ENCODE data around the gene HBA2.
"Not testable (repeated sequence)": the region's sequence is repeated elsewhere in the genome, so short reads cannot be mapped to it uniquely, and the experiment has no call there.

The HBA2 gene

GRCh38 chr16:172374-172941 lies at the start of gene HBA2:
Gene HBA2 (plus strand): TSS chr16:172876. CDS start chr16:172913, 37 bp downstream.
- DNase-seq (ENCODE audit: low read depth), result not testable (repeated sequence)

- not testable (repeated sequence) for DNase-seq (ENCODE audit: low read depth)
Measured at GRCh38 chr16:123558-124350, 48.9 kb upstream of the HBA2 start.

GRCh38 chr16:125011-125410 lies 47.7 kb upstream of the HBA2 start:
- no peak for DNase-seq (ENCODE audit: low read depth)

GRCh38 chr16:129075-129474 lies 43.6 kb upstream of the HBA2 start:
- DNase-seq (ENCODE audit: low read depth), result no peak

GRCh38 chr16:130533-131173 lies 42.0 kb upstream of the HBA2 start:
- no peak for DNase-seq (ENCODE audit: low read depth)

GRCh38 chr16:132120-132519 lies 40.6 kb upstream of the HBA2 start:
- DNase-seq (ENCODE audit: low read depth), result no peak

GRCh38 chr16:133716-134115 lies 39.0 kb upstream of the HBA2 start:
- no peak for DNase-seq (ENCODE audit: low read depth)

GRCh38 chr16:138049-138417 lies 34.6 kb upstream of the HBA2 start:
- no peak for DNase-seq (ENCODE audit: low read depth)

GRCh38 chr16:140175-140857 lies 32.4 kb upstream of the HBA2 start:
- no peak for DNase-seq (ENCODE audit: low read depth)

- DNase-seq (ENCODE audit: low read depth), result no peak
Measured at GRCh38 chr16:142405-142967, 30.2 kb upstream of the HBA2 start.

- DNase-seq (ENCODE audit: low read depth), result no peak
Measured at GRCh38 chr16:143047-143446, 29.6 kb upstream of the HBA2 start.

- peak; percentile 43 for DNase-seq (ENCODE audit: low read depth)
Measured at GRCh38 chr16:143456-143855, 29.2 kb upstream of the HBA2 start.

GRCh38 chr16:144797-145252 lies 27.9 kb upstream of the HBA2 start:
- DNase-seq (ENCODE audit: low read depth), result no peak

- no peak for DNase-seq (ENCODE audit: low read depth)
Measured at GRCh38 chr16:146646-147045, 26.0 kb upstream of the HBA2 start.

GRCh38 chr16:149024-149660 lies 23.5 kb upstream of the HBA2 start:
- peak; percentile 46 for DNase-seq (ENCODE audit: low read depth)

GRCh38 chr16:152141-153128 lies 20.2 kb upstream of the HBA2 start, which contains the start of gene HBZ:
Gene HBZ (plus strand): TSS chr16:152644. CDS start chr16:152910, 266 bp downstream.
- DNase-seq (ENCODE audit: low read depth), result no peak

GRCh38 chr16:153129-153521 lies 19.6 kb upstream of the HBA2 start:
- not testable (repeated sequence) for DNase-seq (ENCODE audit: low read depth)

GRCh38 chr16:153550-154216 lies 19.0 kb upstream of the HBA2 start:
- DNase-seq (ENCODE audit: low read depth), result not testable (repeated sequence)

GRCh38 chr16:154217-155030 lies 18.3 kb upstream of the HBA2 start:
- peak; percentile 35 for DNase-seq (ENCODE audit: low read depth)

Measured in amniotic epithelial cell (primary cell).